HepG2 (cell line): ENCODE data around the gene KLHL12. TPM values are rescaled to one million over a fixed set of nuclear protein-coding genes. Genes with fewer than 3 reads are reported as not detected.

Experiments
- ATAC-seq: fragments of 200-7000 bp; cut with Tn5 transposase; 3 replicates; pipeline ENCODE4 v1.9.1; 2020; ENCODE audit warnings: mild to moderate bottlenecking, moderate library complexity
- BruUV-seq: library from RNA; stranded (reverse); fragments of 400-500 nt; replicated peaks from 2 replicates; lab custom pipeline; 2021; lab: Mats Ljungman, UMichigan
- CTCF ChIA-PET: fragments of 300-600 bp; formaldehyde crosslinking; extraction: SDS; loops from one replicate; lab custom pipeline; 2021; ENCODE audit warnings: low total read pairs, inconsistent platforms, low intra/inter-chr PET ratio; lab: Yijun Ruan, JAX
- POLR2A ChIA-PET: fragments of 350-600 bp; sonication (Branson Sonifier 250); formaldehyde crosslinking; loops from one replicate; lab custom pipeline; 2020; ENCODE audit warnings: antibody characterized with exemption, inconsistent platforms; lab: Yijun Ruan, JAX
- DNase-seq: peaks from one replicate; pipeline ENCODE4 v3.0.0-alpha.2; 2015; ENCODE audit warnings: low spot score
- FAIRE-seq: peaks from 3 replicates; lab custom pipeline; 2011; peaks lifted over from hg19 to GRCh38; lab: Jason Lieb, UNC
- H2AFZ ChIP-seq: one replicate; pipeline ENCODE4 v1.6.1; 2011; ENCODE audit warnings: low read length, inconsistent platforms
- H3K27ac ChIP-seq: fragments of 300-600 bp; 3 replicates; pipeline ENCODE4 v1.8.0; 2011; ENCODE audit warnings: mixed run types, mild to moderate bottlenecking, mixed read lengths, low read length, inconsistent platforms; ENCODE audit not compliant: insufficient read depth; ENCODE audit errors: extremely low read length
- H3K27me3 ChIP-seq, 2 experiments: fragments of 200-600 bp in 1 of 2; 2 replicates in 1 of 2; 3 replicates in 1 of 2; pipeline versions ENCODE4 v1.6.0 to v1.8.0; 2011; ENCODE audit warnings: low read length in 2 of 2, mild to moderate bottlenecking in 2 of 2, moderate library complexity in 2 of 2, inconsistent platforms in 1 of 2; ENCODE audit not compliant: insufficient read depth in 2 of 2, control insufficient read depth in 1 of 2
- H3K36me3 ChIP-seq, 2 experiments: fragments of 200-600 bp in 1 of 2; replicated peaks in 1 of 2; 2 replicates in 1 of 2; 3 replicates in 1 of 2; pipeline versions ENCODE4 v1.5.1 to v1.8.0; 2011; ENCODE audit warnings: low read length in 2 of 2, inconsistent platforms in 1 of 2; ENCODE audit not compliant: insufficient read depth in 2 of 2, control insufficient read depth in 1 of 2
- H3K4me1 ChIP-seq: 2 replicates; pipeline ENCODE4 v1.5.1; 2012; ENCODE audit warnings: low read length, inconsistent platforms; ENCODE audit not compliant: insufficient read depth
- H3K4me2 ChIP-seq: 2 replicates; pipeline ENCODE4 v1.6.0; 2011; ENCODE audit warnings: low read depth, low read length, inconsistent platforms
- H3K4me3 ChIP-seq, 3 experiments: fragments of 200-600 bp in 1 of 3; sonication (generic), shearing (Covaris generic) in 1 of 3; replicated peaks in 1 of 3; 2 replicates each; pipeline ENCODE4 v1.5.1; 2011 to 2016; ENCODE audit warnings: low read length in 3 of 3, inconsistent platforms in 2 of 3, low read depth in 2 of 3, mild to moderate bottlenecking in 2 of 3, control low read depth in 1 of 3, mixed read lengths in 1 of 3; ENCODE audit not compliant: insufficient read depth in 1 of 3
- H3K79me2 ChIP-seq: one replicate; pipeline ENCODE4 v1.6.1; 2011; ENCODE audit warnings: low read length, inconsistent platforms; ENCODE audit not compliant: insufficient read depth
- H3K9ac ChIP-seq: 2 replicates; pipeline ENCODE4 v1.6.0; 2011; ENCODE audit warnings: mild to moderate bottlenecking, low read depth, low read length, inconsistent platforms; ENCODE audit not compliant: insufficient read depth
- H3K9me3 ChIP-seq: 2 replicates; pipeline ENCODE4 v1.5.1; 2012; ENCODE audit warnings: mild to moderate bottlenecking, low read length
- H4K20me1 ChIP-seq: 2 replicates; pipeline ENCODE4 v1.6.0; 2011; ENCODE audit warnings: inconsistent platforms, mild to moderate bottlenecking, low read length, moderate library complexity; ENCODE audit not compliant: insufficient read depth
- ASH2L ChIP-seq: fragments of 300-600, 200-600 bp; sonication (generic); IDR thresholded peaks from 2 replicates; pipeline ENCODE4 v1.7.0; 2017; ENCODE audit warnings: low read depth, mild to moderate bottlenecking, moderate library complexity, mixed read lengths, low read length; ENCODE audit not compliant: insufficient read length
- ETV6 ChIP-seq: sonication (generic); formaldehyde crosslinking; conservative IDR thresholded peaks from 2 replicates; pipeline ENCODE4 v1.4.0; 2020; ENCODE audit warnings: missing genetic modification reagents
- HMGA1 ChIP-seq: sonication (generic); formaldehyde crosslinking; conservative IDR thresholded peaks from 2 replicates; pipeline ENCODE4 v1.4.0; 2020; ENCODE audit warnings: missing genetic modification reagents
- NFE2L2 ChIP-seq: fragments of 150-350 bp; IDR thresholded peaks from 2 replicates; pipeline ENCODE4 v1.6.1; 2014; ENCODE audit warnings: low read length
- PBX2 ChIP-seq: IDR thresholded peaks from 2 replicates; pipeline ENCODE4 v1.6.1; 2016; ENCODE audit warnings: control low read depth
- SSRP1 ChIP-seq: IDR thresholded peaks from 2 replicates; pipeline ENCODE4 v1.6.1; 2016; ENCODE audit warnings: control low read depth
- SYNCRIP ChIP-seq: fragments of 200-400 bp; formaldehyde crosslinking; IDR thresholded peaks from 2 replicates; pipeline ENCODE4 v1.6.1; 2018; ENCODE audit warnings: mild to moderate bottlenecking, low read depth, low read length; ENCODE audit not compliant: insufficient read depth
- WIZ ChIP-seq: sonication (generic); formaldehyde crosslinking; IDR thresholded peaks from 2 replicates; pipeline ENCODE4 v1.5.1; 2020; ENCODE audit warnings: mild to moderate bottlenecking, missing genetic modification reagents
- ZNF230 ChIP-seq: sonication (generic); formaldehyde crosslinking; IDR thresholded peaks from 2 replicates; pipeline ENCODE4 v1.4.0; 2020; ENCODE audit warnings: mild to moderate bottlenecking, missing genetic modification reagents
- ZNF30 ChIP-seq: sonication (generic); formaldehyde crosslinking; IDR thresholded peaks from 2 replicates; pipeline ENCODE4 v1.5.0; 2020; ENCODE audit warnings: mild to moderate bottlenecking, missing genetic modification reagents
- ZNF329 ChIP-seq: sonication (generic); formaldehyde crosslinking; IDR thresholded peaks from 2 replicates; pipeline ENCODE4 v1.9.0; 2021; ENCODE audit warnings: low read depth, mild to moderate bottlenecking, missing genetic modification reagents
- ZNF646 ChIP-seq: sonication (generic); formaldehyde crosslinking; IDR thresholded peaks from 2 replicates; pipeline ENCODE4 v1.9.0; 2021; ENCODE audit warnings: mild to moderate bottlenecking, missing genetic modification reagents
- WGBS: methylation state at CpG from one replicate; pipeline ENCODE4 v1.1.6; 2017; ENCODE audit warnings: low lambda C conversion rate; 5-methylcytosine and 5-hydroxymethylcytosine counted together
- in situ Hi-C: cut with HindIII; loops from 2 replicates; pipeline ENCODE4 v1.10.0; 2017; ENCODE audit warnings: low pct_unique_long_range_greater_than_20kb; ENCODE audit not compliant: extremely low pct_ligation_motif_present
- intact Hi-C: fragments of 100-400 bp; cut with micrococcal nuclease; formaldehyde crosslinking; loops from one replicate; pipeline ENCODE4 v1.10.0; 2022; ENCODE audit not compliant: unreplicated experiment
- polyA plus RNA-seq, 8 experiments: library from polyadenylated mRNA; depleted of rRNA in 3 of 8; stranded (reverse) in 7 of 8; unstranded in 1 of 8; fragments of >200 nt; fragmentation: Illumina TruSeq in 4 of 8; extraction: Trizol in 4 of 8; gene quantifications; 2 replicates each; pipeline versions ENCODE4 v1.2.1 to v1.2.3, GENCODE V29; 2011 to 2016; ENCODE audit warnings: low read depth in 4 of 8, missing spikeins in 1 of 8, mixed read lengths in 1 of 8; ENCODE audit not compliant: insufficient read depth in 1 of 8
- total RNA-seq, 5 experiments: library from RNA; depleted of rRNA; stranded (reverse); fragments of >200 nt; fragmentation: Illumina TruSeq; extraction: Trizol; gene quantifications; 2 replicates each; pipeline ENCODE4 v1.2.3, GENCODE V29; 2016; ENCODE audit warnings: low read depth in 1 of 5

The KLHL12 gene
- total and polyA plus RNA-seq, 2 of the 13 experiments (the other 11 are each of a cell fraction or from before 2014, with no cell fraction given): 19.2 to 25.2 TPM

- H3K36me3 ChIP-seq: peaks cover 9 to 35% of the 10 kb centered on the region in 2 experiments
- POLR2A ChIA-PET: interaction anchor here (1.3 kb wide), 1 partner anchor 92 kb away, joined by 3 read pairs; no protein-coding TSS in a partner anchor
- in situ Hi-C loops: no loop called here
- H3K4me2 ChIP-seq: no peak overlapping the region
- H3K4me3 ChIP-seq: no peak overlapping the region
- no peak for ATAC-seq
- H3K27ac ChIP-seq: no peak overlapping the region
- peaks cover 3% of the 10 kb centered on the region; the same call in 1 of the 2 replicates for H4K20me1 ChIP-seq
- FAIRE-seq: no peak
- no peak for TF ChIP-seq ETV6 (CRISPR knock-in tag)
- TF ChIP-seq SSRP1 (CRISPR knock-in tag): no peak
- TF ChIP-seq NFE2L2: no peak
- TF ChIP-seq SYNCRIP: no peak
- TF ChIP-seq ASH2L: no peak
- TF ChIP-seq ZNF30: no peak
- no peak for TF ChIP-seq ZNF329 (CRISPR knock-in tag)
- no peak for TF ChIP-seq ZNF646
- TF ChIP-seq PBX2 (CRISPR knock-in tag): no peak
- no peak for TF ChIP-seq ZNF230
- TF ChIP-seq HMGA1: no peak
- TF ChIP-seq WIZ: no peak
- TF ChIP-seq, all 625 proteins: peak for 0
- Histone ChIP-seq H3K4me1 (peaks cover 38% of the 10 kb centered on the region), H3K27me3 (no peaks in the 10 kb centered on the region), H3K9ac (no peak overlapping the region), H2AFZ (no peak overlapping the region), H3K9me3 (no peaks in the 10 kb centered on the region), H3K79me2 (peaks cover 54% of the 10 kb centered on the region)
- DNase-seq: no peak
- intact Hi-C loops: loop anchor here (10.0 kb wide), 1 partner anchor 67 kb away; the partner anchor contains the start of gene RABIF
- no TSS peak for BruUV-seq
- CTCF ChIA-PET: no interaction called here
- 100% methylated on average over 1 of the region's 1 CpG for WGBS
These were observed 25.1 kb upstream of the KLHL12 start for GRCh38 chr1:202952099-202952498.
